ENCODE measurements around the gene MIGA2. TPM values are rescaled to one million over a fixed set of nuclear protein-coding genes. Genes with fewer than 3 reads are reported as not detected.
A peak's percentile ranks its signal among the peaks of the same experiment; 100 is the strongest.
"Not testable (repeated sequence)": the region's sequence is repeated elsewhere in the genome, so short reads cannot be mapped to it uniquely, and the experiment has no call there.

MIGA2 gene
- total RNA-seq, 1 donor from 2014 or later, result 17.3 TPM

- no peak for DNase-seq (ENCODE audit: low spot score)
Observed at GRCh38 chr9:129097671-129098306, 61.4 kb downstream of the MIGA2 start.

DNA sequence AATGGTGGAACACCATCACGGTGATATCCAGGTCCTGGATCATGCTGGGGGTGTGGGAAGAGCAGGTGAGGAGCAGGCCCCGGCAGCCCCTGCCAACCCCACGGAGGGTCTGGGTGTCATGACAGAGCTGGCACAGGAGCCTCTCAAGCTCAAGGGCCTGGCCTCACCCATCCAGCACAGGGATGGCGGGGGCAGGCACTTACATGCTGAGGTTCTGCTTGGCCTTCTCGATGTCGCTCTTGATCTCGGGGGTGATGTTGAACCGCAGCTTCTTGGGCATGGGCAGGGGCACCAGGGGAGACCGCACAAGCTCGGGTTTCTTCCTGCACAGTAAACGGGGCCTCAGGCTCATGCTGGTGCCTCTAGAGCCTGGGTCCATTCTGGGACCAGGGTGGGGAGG lies 61.9 kb downstream of the MIGA2 start:
- no peak for DNase-seq (ENCODE audit: low spot score)

- no peak for DNase-seq (ENCODE audit: low spot score)
Observed at GRCh38 chr9:129100383-129101169, 64.2 kb downstream of the MIGA2 start.

- DNase-seq (ENCODE audit: low spot score), result no peak
Observed at GRCh38 chr9:129101279-129101678, 64.9 kb downstream of the MIGA2 start.

DNA sequence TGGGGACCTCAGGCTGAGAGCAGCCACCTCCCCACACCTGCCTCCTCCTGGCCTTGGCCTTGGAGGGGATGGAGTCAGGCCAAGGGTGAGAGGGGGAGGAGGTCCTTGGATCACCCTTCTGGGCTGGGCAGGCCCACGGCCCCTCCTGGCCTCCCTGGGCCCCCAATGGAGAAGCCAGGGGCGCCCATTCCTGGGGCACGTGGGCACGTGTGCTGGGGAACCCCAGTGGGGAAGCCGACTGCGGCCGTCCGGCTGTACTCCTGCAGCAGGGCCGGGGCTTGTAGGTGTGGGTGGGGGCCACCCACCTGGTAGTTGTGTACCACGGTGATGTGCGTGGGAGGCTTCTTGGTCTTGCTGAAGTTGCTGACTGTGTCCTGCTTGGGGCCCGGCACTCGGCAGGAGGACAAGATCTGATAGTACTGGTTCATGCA lies 65.7 kb downstream of the MIGA2 start:
- no peak for DNase-seq (ENCODE audit: low spot score)

GRCh38 chr9:129102791-129103594 lies 66.6 kb downstream of the MIGA2 start:
- DNase-seq (ENCODE audit: low spot score), result no peak

DNA sequence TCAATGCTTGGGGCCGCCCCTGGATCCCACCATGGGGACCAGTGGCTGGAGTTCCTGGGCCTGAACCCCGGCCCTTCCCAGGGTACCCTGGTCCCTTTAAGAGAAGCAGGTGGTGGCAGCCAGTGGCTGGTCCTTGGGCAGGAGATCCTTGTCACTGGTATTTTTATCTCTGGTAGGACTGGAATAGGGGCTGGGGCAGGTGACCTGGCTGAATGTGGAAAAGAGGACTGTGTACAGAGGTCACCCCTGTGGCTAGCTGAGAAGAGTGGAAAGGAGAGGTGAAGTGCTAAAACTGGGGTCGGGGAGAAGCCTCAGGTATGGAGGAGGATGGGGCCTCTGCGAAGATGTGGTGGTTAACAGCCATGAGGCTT lies 67.2 kb downstream of the MIGA2 start:
- no peak for DNase-seq (ENCODE audit: low spot score)

GRCh38 chr9:129104051-129104450 lies 67.6 kb downstream of the MIGA2 start:
- no peak for DNase-seq (ENCODE audit: low spot score)

GRCh38 chr9:129105857-129106694 lies 69.7 kb downstream of the MIGA2 start:
- DNase-seq (ENCODE audit: low spot score), result no peak

DNA sequence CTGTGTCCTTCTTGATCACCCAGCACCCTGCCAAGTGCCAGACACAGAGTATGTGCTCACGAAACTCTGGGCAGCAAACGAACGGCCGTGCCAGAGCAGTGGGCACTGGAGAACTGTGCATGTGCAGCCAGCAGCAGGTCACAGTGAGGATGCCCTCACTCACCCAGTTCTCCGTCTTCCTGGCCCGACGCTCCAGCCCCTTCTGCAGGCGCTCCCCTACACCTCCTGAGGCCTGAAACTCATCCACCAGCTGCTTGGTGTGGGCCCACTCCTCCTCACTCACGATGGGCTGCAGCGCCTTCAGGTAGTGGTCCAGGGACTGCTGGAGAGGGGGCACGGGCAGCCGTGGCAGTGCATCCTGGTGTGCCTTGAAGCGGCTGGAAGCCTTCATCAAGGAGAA lies 71.2 kb downstream of the MIGA2 start:
- DNase-seq (ENCODE audit: low spot score), result no peak

GRCh38 chr9:129108083-129108804 lies 71.8 kb downstream of the MIGA2 start:
- DNase-seq (ENCODE audit: low spot score), result no peak

GRCh38 chr9:129108805-129109536 lies 72.5 kb downstream of the MIGA2 start:
- DNase-seq (ENCODE audit: low spot score), result no peak

DNA sequence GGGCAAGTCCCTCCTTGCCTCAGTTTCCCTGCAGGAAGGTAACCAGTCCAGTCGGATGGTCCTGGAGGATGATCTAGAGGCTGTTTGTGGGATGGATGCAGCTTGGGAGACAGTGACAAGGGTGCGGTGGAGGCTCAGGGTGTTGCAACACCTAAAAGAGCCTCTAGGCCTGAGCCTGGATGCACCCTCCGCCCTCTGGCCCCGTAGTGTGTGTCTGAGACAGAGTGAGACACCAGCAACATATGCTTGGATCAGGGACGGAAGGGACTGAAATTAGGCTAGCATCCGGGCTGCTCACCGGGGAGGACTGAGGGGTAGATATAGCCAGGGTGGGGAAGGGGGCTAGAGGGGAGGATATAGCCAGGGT lies 73.1 kb downstream of the MIGA2 start:
- DNase-seq (ENCODE audit: low spot score), result no peak

DNA sequence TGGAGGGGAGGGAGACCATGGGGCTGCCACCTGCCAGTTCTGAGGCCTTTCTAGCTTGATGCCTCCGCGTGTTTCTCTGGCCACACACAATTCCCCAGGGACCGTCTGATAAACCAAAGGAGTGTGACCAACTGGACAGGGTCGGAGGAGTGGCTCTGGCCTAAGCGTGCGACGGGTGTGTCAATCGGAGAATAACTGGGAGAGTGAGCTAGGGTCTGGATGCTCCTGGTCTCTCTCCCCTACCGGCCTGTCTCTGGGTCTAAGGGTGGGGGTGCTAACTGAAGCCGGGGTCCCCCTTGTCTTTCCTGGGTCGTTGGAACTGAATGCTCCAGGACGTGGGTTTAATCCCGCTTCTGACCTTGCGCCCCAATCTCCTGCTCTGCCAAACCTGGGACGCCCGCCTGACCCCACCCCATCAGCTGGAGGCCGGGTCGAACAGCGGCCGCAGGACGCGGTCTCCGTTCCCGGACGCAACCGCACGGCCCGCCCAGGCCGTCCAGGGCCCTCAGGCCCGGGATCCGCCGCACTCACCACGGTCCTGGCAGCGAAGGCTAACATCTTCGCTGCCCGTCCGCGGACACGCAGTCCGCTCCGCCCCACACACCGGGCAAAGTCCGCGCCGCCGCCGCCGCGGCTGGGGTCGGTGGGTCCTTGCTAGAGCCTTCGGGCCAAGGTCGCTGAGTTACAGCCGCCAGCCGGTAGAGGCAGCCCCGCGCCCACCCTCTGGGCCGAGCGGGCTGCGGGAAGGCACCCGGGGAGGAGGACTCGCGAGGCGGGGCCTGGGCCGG lies 73.7 kb downstream of the MIGA2 start:
- DNase-seq (ENCODE audit: low spot score), result no peak

- DNase-seq (ENCODE audit: low spot score), result peak; percentile 99
Observed at GRCh38 chr9:129110740-129111527, 74.5 kb downstream of the MIGA2 start, which contains the start of the genes CRAT and PTPA. CRAT (minus strand) TSS chr9:129110793; CDS start chr9:129110509, 284 bp downstream. PTPA (plus strand) TSS chr9:129111415; CDS start chr9:129111601, 186 bp downstream.

- DNase-seq (ENCODE audit: low spot score), result no peak
Observed at GRCh38 chr9:129111528-129112151, 75.2 kb downstream of the MIGA2 start.

- not testable (repeated sequence) for DNase-seq (ENCODE audit: low spot score)
Observed at GRCh38 chr9:129112526-129112925, 76.1 kb downstream of the MIGA2 start.

Measured in mesenteric fat pad (tissue), 1 donor.